HG03039 (cell line): Measurements from ENCODE around the gene ADAM12.

Source experiments
- ATAC-seq: cut with Tn5 transposase; IDR thresholded peaks from one replicate; pipeline ENCODE4 v1.9.1; 2021; ENCODE audit warnings: mild to moderate bottlenecking, moderate library complexity; ENCODE audit not compliant: unreplicated experiment

ADAM12 gene

GRCh38 chr10:126090911-126091728 lies 297.2 kb downstream of the ADAM12 start:
- ATAC-seq, result no peak

GRCh38 chr10:126090443-126090842 lies 297.8 kb downstream of the ADAM12 start:
- ATAC-seq, result no peak

GRCh38 chr10:126087796-126088505 lies 300.3 kb downstream of the ADAM12 start:
- no peak for ATAC-seq

- no peak for ATAC-seq
Observed at GRCh38 chr10:126087153-126087680, 301.1 kb downstream of the ADAM12 start.

- no peak for ATAC-seq
Observed at GRCh38 chr10:126085806-126086205, 302.5 kb downstream of the ADAM12 start.

GRCh38 chr10:126084369-126084768 lies 303.9 kb downstream of the ADAM12 start:
- ATAC-seq, result no peak

GRCh38 chr10:126083009-126083408 lies 305.3 kb downstream of the ADAM12 start:
- ATAC-seq, result no peak

GRCh38 chr10:126081841-126082466 lies 306.3 kb downstream of the ADAM12 start:
- ATAC-seq, result no peak

GRCh38 chr10:126080879-126081411 lies 307.3 kb downstream of the ADAM12 start:
- ATAC-seq, result no peak

GRCh38 chr10:126080291-126080825 lies 307.9 kb downstream of the ADAM12 start:
- ATAC-seq, result no peak

- no peak for ATAC-seq
Observed at GRCh38 chr10:126075009-126075408, 313.3 kb downstream of the ADAM12 start.

GRCh38 chr10:126074291-126074690 lies 314.0 kb downstream of the ADAM12 start:
- ATAC-seq, result no peak

GRCh38 chr10:126073606-126074005 lies 314.7 kb downstream of the ADAM12 start:
- ATAC-seq, result no peak

GRCh38 chr10:126072622-126073021 lies 315.7 kb downstream of the ADAM12 start:
- ATAC-seq, result no peak

GRCh38 chr10:126070476-126071215 lies 317.6 kb downstream of the ADAM12 start:
- ATAC-seq, result no peak

- no peak for ATAC-seq
Observed at GRCh38 chr10:126068322-126068721, 320.0 kb downstream of the ADAM12 start.

GRCh38 chr10:126066456-126066855 lies 321.8 kb downstream of the ADAM12 start:
- no peak for ATAC-seq

GRCh38 chr10:126065751-126066377 lies 322.4 kb downstream of the ADAM12 start:
- ATAC-seq, result no peak

GRCh38 chr10:126064512-126064911 lies 323.8 kb downstream of the ADAM12 start:
- no peak for ATAC-seq

GRCh38 chr10:126063353-126063791 lies 324.9 kb downstream of the ADAM12 start:
- no peak for ATAC-seq
